ENCODE data around the gene CRTC3.
A peak's percentile ranks its signal among the peaks of the same experiment; 100 is the strongest.

The CRTC3 gene

DNA sequence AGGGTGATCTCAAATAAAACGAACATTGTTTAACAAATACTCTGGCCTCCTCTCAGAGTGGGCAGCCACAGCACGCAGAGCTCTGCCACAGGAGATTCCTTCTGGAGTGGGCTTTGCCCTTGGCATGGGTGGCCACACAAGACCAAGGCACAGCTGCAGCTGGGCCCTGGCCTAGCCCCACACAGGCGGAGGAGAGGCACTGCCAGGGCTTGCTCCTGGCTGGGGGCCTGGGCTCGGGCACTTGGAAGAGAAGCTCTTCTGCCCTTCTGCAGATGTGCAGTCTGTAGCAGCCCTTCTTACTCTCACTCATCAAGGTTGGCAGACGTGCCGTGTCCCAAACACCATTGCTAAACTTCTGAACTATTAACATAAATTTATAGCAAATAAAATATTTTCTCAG is 67.2 kb downstream of the CRTC3 start:
- no peak for DNase-seq

DNA sequence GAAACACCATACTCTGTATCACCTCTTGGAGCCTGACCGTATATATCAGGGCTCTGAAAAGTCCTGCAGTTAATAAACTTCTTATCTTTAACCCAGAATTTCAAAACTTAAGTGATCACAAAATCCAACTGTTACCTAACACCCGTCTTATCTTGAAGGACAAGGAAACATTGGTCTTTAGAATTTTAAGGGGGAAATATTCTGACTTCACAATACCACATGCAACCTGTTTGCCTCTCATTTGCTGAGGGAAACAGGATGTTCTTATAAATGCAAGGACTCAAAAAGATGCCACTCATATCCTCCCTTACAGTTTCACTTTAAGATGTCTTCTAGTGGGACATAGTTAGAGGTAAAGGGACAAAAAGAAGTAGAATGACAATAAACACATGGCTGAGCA is 67.9 kb downstream of the CRTC3 start:
- peak; percentile 15 for DNase-seq

DNA sequence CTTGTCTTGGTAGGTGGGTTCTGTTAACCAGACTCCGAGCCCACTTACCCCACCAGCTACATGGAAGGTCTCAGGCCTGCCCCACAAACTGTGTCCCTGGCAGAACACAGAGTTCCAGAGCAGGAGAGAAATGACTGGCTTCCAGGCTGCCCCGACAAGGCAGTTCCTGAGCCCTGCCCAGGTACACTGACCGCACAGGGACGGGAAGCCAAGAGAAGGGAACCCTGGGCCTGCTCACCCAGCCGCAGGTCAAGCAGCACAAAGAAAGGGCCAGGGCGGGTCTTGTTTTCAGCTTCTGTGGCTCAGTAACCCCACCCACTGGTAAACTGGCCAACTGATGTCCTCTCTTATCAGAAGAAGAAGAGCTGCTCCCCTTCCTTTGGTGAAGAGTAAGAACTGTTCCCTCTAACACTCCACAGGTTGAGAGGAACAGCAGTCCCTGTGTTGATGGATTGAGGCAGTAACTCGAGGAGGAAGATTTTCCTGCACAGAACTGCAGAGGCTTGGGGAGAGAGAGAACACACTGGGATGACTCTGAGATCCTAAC is 68.4 kb downstream of the CRTC3 start:
- DNase-seq: peak; percentile 46

DNA sequence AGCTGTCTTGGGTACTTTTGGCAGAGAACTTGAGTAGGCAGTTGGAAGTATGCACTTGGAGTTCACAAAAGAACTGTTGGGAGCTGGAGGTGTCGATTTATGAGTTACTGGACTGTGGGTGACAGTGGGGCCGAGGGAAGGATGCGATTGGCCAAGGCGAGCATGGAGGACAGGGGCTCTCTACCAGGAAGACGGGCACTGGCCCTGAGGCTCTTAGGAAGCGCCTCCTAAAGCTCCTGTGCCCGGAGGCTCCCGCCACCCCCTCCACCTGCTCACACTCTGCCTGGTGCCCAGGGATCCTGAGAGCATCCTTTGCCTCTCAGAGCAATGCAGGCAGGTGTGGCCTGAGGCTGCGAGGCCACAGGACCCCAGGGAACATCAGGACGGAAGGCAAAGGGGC is 69.0 kb downstream of the CRTC3 start:
- no peak for DNase-seq

DNA sequence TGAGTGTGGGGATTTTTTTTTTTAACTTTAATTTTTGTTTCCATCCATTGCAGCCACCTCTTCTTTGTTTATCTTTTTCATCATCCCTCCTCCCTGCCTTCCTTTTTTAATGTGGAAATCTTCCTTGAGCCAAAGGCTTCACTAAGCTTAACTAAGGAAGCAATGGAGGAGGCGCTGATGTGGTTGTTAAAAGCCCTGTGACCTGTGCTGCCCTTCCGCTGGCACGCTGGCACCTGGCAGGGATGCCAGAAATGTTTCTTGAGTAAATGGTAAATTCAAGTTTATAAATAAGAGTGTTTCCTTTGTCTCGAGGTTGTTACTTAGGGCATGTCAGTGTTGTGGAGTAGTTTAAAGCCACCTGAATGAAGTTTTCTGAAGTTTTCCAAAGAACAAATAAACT is 69.4 kb downstream of the CRTC3 start:
- DNase-seq: no peak

DNA sequence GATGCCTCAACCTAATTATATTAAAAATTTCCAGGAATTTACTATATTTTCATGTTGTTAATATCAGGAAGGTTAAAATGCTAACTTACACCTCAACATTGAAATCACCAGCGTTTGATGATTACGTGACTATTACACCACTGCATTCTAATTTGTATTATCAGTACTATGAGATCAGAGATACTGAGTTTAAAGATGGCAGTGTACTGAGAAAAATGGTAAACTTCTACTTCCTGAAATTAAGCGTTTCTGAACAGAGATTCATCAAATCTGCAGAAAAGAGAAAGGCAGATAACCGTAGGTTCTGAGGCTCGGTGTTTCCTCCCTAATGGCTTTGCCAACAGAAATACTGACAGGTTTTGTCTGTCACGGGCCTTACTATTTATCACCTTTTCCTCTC is 69.9 kb downstream of the CRTC3 start:
- DNase-seq: no peak

DNA sequence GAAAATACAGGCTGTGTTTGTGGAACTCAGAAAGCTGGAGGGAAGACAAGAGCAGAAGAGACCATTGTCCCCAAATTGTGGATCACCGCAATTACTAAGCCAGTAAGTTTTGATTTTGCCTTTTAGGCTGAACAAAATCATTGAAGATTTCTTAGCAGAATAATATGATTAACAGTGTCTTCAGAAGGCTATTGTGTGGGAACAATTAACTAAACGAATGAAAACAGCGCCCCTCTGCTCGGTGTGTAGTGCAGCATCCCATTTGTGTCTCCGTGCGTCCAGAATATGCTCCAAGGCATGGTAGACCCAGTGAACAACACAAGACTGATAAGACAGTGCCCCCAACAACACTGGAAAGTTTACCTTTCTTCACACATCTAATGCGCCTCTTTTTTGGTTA is 71.2 kb downstream of the CRTC3 start:
- no peak for DNase-seq

DNA sequence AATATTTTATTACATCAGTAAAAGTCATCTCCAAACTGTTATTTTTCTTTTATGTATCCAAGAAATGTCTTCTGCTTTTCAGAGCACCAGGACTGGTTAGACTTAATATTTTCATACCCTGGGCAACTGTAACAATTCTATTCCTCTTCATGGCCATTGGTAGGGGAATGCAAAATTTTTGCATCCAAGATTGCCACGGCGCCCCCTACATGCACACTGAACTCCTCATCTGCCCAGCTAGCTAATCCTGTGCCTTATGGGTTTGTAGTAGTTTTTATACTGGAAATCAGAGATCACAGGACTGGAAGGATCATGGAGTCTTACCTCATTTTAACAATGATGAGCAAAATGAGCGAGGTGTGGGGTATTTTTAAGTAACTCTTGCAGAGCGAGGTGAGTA is 74.2 kb downstream of the CRTC3 start:
- peak; percentile 56 for DNase-seq

DNA sequence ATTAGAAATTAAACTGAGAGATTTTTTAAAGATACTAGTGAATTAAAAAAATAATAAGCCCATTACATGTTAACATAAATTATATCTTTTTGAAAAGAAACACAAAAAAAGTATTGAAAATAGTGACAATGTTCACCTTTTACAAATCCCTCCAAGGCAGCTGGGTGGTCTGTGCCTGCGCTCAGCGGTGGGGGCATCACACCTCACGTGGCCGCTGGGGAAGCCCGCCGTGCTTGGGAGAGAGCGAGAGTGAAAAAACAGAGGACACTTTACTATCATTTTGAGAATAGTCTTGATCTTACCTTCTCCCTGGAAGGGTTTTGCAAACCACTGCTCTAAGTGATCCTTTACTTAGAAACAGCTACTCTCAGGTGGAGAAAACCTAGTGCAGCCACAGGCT is 76.9 kb downstream of the CRTC3 start:
- DNase-seq: no peak

DNA sequence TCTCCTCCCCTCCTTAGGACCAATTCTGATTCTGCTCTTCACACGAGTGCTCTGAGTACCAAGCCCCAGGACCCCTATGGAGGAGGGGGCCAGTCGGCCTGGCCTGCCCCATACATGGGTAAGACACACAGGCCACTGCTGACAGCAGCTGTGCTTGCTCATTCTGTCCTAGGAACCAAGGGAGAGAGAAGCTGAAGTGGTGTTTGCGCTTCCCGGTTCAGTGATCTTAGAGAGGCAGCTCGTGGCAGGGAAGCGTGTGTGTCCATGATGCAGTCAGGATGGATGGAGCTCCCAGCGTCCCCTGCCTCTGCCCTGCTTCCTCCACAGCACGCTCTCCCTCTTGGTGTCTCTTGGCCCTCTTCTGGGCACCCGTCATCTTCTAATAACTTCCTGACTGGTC is 77.6 kb downstream of the CRTC3 start:
- no peak for DNase-seq

DNA sequence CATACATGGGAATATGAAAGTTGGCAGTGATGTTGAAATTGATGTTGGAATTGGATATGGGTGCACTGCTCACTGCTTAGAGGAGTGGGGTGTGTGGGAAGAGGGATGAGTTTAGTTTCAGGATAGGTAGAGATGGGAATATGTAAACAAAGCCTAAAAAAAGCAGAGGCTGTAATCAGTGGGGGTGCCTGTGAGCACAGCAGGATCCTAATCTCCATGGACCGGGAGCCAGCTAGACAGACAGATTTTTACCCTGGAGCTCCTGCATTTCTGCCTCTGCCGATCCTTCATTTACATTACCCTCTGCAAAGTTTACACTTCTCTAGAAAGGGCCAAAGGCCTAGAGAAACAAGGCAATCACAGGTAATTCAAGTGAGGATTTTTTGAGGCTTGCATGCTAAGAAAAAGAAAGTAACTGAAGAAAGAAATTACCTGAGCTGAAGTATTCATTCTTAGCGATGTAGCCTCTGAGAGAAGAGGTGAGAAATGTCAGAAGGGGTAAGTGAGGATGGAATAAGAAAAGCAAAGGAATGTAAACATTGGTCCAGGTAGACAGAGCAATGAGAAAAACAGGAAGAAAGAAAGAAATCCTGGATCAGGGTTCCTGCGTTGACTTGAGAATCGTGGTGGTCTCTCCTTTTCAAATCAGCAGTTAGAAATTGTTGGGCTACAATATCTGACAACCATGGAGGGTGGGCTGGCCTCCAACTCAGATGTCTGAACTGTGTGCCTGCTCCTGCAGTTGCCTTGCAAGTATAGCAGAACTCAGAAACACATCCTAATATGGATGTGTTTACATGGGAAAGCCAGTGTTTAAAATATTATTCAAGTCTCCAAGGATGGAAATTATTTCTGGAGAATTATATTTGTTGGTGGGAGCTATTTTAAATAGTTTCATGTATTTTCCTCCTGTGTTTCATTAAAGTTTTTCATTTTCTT is 79.8 kb downstream of the CRTC3 start:
- no peak for DNase-seq

DNA sequence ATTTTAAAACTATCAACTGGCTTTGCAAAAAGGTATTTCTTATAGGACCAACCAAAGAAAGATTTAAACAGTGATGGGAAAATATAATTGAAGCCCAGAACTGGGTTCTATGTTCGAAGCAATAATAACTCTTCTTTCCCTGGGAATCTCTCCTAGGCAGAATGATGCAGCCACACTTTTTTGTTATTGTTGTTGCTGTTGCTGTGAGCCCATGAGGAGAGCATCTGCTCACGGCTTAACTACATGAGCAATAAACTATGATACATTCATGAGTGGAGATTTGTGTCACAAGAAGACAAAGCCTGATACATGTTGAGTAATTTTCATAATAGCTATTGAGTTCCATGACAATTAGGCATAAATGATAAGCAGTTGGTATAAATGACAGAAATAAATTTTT is 80.5 kb downstream of the CRTC3 start:
- no peak for DNase-seq

DNA sequence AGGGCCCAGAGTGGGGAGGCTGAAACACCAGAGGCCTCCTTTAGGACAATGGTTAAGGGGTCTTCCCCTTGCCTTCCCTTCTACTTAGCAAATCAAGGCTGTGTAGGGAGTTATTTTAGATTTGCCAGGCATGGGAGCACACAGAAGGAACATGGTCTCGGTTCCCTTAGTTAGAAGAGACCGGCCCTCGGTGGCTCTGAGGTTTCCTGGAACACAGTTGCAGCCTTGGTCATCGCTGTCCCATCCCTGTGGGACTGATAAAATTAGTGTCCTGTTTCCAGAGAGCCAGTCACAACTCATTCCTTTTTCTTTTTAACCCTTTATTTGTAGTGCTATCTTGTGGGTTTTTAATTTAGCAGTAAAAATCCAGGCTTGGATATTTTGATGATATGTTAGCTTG is 81.4 kb downstream of the CRTC3 start:
- DNase-seq: no peak

DNA sequence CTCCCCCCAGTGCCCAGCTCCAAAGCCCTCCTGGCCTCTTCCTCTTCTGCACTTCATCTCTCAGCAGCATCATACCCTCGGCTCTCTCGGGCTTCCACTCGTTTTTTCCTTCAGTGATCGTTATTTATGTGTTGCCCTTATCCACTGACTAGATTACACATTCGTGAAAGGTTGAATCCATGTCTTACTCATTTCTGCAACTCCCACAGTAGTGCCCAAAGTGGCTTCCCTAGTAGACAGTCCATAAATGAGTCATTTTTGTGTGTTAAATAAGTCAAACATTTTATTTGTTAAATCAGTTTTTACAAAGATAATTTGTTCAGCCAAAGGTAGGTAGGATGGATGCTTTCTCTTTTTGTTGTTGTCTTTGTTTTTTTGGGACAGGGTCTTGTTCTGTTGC is 87.4 kb downstream of the CRTC3 start:
- DNase-seq: no peak

DNA sequence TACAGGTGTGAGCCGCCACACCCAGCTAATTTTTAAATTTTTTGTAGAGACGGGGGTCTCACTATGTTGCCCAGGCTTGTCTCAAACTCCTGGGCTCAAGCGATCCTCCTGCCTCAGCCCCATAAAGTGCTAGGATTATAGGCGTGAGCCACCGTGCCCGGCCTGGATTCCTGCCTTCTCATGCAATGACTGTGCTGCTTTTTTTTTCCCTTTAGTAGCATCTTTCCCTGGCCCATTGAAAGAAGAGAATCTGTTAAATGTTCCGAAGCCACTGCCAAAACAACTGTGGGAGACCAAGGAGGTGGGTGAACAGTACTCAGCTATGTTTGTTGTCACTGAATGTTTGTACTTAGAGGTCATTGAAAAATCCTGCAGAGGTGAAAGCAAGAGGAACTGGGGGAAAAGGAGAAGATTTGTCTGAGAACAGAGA is 88.0 kb downstream of the CRTC3 start:
- no peak for DNase-seq

DNA sequence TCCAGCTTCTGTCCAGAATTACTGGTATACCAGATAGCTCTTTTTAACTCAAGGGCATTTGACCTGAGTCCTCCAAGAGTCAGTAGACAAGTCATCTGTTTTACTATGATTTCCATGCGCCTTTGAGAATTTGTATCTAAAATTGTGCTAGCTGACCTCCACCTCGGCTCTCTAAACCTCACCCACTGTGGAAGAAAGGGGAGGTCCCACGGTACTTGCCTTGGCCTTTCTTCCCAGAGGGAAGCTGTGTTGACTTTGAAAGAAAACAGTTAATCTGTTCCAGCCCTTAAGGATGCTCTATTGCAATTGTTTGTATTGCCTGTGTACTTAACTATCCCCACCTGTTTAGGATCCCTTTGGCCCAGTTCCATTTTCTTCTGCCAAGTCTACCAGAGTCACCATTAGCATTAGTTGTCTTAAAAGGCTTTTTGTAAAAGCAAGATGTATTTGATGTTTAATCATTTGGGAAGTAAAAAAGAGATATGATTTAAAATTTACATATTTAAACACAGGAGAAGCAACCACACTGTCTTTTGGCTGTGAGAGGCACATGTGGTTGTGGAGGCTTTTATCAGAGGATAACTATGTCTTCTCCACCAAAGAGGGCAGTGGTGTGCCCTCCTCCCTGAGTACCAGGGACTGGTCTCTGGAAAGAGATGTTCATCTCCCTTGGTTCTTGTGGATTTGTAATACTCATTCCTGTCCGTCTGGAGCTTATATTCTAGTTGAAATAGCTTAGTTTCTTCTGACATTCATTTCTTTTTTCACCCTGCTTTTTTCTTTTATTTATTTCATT is 88.8 kb downstream of the CRTC3 start:
- no peak for DNase-seq

DNA sequence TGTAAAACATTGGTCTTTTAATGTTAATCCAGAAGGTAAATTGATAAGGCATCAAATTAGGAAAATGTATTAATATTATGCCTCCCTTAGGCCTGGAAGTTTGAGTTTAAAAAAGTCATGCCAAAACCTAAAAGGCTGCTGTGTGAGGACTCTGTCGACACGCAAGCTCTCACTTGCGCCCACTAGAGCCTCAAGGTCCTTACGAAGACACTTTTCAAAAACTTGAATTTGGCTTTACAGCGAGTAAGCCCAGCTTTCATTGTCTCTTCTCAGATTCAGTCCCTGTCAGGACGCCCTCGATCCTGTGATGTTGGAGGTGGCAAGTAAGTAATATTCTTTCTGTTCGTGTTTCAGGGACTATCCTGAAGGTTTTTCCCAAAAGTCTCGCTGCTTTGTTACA is 89.7 kb downstream of the CRTC3 start:
- no peak for DNase-seq

DNA sequence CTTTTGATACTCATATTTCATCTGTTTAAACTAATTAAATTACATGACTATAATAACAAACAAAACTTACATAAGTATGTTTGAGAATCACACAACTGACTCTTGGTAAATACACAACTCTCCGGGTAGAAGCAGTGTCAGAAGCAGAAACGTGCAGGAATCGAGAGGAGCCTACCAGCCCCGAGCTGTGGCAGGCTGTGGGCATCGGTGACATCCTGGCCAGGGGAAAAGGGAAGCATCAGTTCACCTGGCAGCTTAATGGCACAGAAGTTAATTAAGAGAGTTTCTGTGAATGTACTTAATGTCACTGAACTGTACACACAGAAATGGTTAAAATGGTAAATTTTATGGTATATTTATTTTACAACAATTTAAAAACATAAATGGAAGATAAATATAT is 90.2 kb downstream of the CRTC3 start:
- DNase-seq: no peak

DNA sequence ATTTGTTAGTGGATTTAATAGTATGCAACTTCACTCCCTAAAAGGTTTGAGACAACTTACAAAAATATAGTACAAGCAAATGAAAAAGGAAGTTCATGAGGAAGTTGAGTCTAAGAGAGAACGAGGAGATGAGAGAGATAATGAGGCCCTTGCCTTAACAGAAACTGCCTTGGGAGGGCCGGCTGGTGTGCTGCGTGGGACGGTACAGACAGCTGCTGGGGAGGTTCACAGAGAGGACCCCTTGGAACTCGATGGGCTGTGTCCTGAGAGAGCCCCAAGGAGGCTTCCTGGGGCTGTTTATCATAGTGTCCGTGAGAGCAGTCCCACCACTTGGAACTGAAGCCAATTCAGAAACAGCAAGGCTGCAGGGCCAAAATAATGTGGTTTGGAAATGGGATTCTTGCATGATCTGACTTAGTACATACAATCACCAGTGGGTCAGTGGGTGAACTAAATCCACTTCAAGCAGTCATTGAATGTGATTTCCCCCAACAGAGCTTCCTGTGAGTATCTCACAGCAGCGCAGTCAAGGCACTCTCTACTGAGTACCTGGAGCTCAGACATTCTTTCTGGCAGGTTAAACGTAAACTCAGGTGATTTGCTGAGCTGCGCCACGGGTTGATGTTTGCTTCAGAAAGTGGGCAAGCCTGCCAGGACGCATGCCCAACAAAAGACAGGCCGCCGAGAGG is 90.8 kb downstream of the CRTC3 start:
- DNase-seq: peak; percentile 52

DNA sequence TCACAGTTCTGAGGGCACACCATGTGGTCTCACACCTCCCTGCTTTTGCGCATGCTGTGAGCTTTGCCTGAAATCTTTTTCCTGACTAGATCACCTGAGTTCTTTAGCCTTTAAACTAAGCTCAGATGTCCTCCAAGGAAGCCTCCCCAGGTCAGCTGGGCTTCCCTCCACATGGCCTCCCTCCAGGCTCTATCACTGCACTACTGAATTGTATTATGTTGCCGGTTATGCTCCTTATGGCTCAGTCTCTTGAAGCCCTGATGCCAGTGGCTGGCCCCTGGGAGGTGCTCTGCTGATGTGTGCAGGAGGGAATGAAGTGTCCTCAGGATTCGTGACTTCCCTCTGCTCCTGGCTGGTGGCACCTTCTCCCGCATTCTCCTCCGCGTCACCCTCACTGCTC is 94.1 kb downstream of the CRTC3 start:
- DNase-seq: no peak

DNA sequence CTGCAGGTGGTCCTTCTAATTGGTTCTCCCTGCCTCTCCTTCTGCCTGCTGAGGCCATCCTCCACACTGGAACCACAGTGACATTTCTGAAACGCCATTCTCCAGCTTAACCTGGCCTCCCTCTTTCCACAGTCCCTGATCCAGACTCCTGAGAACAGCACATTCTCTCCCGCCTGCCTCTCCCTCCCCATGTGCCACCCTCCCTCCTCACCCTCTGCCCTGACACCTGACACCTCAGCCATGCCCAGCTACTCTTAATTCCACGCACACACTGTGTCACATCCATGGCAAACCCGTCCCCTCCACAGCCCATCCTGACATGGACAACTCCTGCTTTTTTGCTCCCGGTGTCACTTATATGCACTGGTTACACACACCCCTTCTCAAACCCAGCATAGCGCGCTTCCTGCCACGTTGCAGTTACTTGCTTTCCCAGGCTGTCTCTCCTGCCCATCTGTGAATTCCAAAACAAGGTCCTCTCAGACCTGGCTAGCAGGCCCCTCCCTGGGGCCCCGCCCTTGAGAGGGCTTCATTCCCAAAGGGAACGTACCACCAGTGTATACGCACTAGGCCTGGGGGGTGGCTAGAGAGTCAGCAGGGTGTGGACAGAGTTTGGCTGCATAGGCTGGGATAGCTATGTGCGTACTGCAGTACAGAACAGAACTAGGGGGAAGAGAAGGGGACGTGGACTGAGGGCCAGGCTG is 94.7 kb downstream of the CRTC3 start:
- DNase-seq: no peak

DNA sequence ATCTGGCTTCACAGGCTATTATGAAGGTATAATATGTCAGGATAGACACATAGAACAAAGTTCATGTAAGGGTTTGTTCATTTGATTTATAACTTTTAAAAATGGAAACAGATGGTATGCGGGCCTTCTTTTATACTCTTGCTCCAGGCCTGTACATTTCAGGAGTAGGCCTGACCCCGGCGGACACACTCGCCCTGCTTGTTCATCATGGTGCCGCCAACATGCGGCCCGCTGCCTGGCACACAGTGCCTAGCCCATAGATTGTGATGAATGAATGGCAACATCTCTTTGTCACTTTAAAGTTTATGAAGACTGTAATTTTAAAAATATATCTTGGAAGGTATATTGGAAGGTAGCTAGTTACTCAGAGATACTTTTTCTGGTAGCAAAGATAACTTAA is 95.3 kb downstream of the CRTC3 start:
- DNase-seq: no peak

DNA sequence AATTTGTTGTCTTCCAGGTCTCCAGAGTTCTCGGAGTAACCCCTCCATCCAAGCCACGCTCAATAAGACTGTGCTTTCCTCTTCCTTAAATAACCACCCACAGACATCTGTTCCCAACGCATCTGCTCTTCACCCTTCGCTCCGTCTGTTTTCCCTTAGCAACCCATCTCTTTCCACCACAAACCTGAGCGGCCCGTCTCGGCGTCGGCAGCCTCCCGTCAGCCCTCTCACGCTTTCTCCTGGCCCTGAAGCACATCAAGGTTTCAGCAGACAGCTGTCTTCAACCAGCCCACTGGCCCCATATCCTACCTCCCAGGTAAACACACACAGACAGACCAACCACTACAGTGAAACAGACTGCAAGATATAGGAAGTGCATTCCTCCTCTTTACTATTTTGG is 99.5 kb downstream of the CRTC3 start:
- DNase-seq: no peak
